GM18861 (cell line): ENCODE measurements around the gene FOXK1.
"Not testable (repeated sequence)": the region's sequence is repeated elsewhere in the genome, so short reads cannot be mapped to it uniquely, and the experiment has no call there.

Source experiments
- ATAC-seq: cut with Tn5 transposase; IDR thresholded peaks from one replicate; pipeline ENCODE4 v1.9.1; 2021; ENCODE audit not compliant: unreplicated experiment

The FOXK1 gene

DNA sequence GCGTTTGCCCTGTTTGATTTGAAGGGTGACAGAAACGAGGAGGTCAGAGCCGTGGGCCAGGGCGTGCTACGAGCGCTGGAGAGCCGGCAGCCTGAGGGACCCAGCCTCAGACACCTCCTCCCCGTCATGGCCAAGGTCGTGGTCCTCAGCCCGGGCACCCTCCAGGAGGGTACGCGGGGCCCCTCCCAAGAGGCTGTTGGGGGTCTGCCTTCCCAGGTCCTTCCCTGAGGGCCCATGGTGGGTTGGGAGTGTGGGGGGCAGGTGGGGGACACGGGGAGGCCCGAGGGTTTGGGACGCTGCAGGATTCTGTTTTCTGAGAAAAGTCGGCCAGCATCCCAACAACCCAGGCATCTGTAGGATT is 101.2 kb downstream of the FOXK1 start:
- no peak for ATAC-seq

DNA sequence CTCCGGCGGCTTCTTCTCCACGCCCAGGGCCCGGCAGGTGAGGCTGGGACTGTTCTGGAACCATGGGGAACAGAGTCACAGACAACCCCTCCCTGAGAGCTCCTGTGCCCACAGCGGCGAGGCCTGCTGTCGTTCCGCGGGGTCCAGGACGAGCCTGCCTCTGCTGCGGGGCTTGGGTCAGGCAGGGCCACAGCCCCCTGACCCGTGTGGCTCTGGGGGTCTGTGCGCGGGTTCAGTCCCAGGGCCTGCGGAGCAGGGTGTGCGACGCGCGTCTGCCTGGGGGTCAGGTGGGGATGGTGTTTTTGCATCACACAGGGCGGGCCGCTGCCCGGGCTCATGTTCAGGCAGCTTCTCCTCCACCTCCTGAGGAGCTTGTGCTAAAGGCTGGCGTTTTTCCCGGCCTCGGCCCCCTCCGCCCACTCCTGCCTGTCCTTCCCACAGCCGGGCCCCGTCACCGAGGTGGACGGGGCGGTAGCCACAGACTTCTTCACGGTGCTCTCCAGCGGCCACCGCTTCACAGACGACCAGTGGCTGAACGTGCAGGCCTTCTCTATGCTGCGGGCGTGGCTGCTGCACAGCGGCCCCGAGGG is 101.8 kb downstream of the FOXK1 start:
- no peak for ATAC-seq

DNA sequence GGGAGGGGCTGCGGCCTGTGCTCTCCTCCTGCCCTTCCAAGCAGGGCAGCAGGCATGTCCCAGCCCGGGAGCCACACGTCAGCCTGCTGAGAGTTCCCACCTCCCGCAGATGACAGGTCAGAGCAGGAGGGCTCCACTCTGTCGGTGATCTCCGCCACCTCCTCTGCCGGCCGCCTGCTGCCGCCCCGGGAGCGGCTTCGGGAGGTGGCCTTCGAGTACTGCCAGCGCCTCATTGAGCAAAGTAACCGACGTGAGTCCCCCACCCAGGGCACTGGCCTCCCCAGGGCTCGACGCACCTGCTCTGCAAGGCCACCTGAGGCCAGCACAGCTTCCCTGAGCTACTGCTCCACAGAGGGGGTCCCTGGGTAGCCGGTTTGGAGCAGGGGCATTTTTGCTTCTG is 102.7 kb downstream of the FOXK1 start:
- ATAC-seq, result no peak

DNA sequence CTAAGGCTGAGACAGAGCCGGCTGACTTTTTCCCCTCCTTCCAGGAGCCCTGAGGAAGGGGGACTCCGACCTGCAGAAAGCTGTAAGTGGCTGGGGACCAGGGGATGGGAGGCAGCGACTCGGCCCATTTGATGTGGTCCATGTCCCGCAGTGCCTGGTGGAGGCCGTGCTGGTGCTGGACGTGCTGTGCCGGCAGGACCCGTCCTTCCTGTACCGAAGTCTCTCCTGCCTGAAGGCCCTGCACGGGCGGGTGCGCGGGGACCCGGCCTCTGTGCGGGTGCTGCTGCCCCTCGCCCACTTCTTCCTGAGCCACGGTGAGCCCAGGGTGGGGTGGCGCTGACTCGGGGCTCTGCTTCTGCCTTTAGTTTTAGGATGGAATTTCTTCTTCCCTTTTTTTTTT is 103.3 kb downstream of the FOXK1 start:
- ATAC-seq, result no peak

DNA sequence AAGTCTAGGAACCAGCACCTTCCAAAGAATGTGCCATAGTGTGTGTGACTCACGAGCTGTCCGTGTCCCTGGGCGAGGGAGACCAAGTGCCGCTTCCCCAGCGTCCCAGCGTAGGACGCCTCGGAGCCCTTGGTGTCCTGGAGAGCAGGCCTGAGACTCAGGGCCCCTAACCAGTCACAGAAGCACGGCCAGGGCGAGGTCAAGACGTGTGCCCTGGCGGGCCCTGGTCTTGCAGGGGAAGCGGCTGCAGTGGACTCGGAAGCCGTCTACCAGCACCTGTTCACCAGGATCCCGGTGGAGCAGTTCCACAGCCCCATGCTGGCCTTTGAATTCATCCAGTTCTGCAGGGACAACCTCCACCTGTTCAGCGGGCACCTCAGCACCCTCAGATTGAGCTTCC is 103.9 kb downstream of the FOXK1 start:
- ATAC-seq, result no peak

DNA sequence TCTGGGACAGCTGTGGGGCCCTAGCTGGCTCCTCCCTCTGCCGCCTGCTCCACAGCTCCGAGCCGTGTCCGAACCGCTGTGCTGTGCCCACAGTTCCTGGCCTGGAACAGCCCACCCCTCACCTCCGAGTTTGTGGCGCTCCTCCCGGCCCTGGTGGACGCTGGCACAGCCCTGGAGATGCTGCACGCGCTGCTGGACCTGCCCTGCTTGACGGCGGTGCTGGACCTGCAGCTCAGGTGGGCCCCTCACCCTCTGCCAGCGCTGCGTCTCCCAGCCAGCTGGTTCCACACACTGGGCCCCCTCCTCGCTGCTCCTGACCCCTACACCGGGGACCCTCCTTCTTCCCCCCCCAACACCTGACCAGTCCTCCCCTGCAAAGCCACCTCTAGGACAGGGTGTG is 105.4 kb downstream of the FOXK1 start:
- no peak for ATAC-seq

DNA sequence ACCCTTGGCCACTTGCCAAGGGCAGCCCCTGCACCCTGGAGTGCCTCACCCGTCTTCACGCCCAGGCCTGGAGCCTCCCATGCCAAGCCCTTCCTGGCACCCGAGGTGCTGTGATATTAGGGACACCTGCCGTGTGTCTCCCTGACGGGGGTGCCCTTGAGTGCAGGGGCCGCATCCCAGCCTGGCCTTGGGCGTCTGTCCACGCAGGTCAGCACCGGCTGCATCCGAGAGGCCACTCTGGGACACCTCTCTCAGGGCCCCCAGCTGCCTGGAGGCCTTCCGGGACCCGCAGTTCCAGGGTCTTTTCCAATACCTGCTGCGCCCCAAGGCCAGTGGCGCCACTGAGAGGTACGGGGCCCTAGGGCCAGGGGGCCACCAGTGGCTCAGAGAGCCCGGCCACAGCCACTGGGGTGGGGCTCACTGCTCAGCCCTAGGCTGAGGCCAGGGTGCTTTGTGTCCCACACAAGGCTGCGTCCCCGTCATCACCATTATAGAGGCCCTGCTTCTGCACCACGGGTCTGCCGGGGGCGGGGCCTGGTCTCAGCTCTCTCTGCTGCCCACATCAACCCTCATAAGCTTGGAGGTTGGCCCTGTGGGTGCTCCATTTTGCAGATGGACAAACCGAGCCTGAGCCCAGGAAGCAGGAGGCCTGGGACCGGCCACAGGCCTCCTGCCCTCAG is 106.0 kb downstream of the FOXK1 start:
- no peak for ATAC-seq

DNA sequence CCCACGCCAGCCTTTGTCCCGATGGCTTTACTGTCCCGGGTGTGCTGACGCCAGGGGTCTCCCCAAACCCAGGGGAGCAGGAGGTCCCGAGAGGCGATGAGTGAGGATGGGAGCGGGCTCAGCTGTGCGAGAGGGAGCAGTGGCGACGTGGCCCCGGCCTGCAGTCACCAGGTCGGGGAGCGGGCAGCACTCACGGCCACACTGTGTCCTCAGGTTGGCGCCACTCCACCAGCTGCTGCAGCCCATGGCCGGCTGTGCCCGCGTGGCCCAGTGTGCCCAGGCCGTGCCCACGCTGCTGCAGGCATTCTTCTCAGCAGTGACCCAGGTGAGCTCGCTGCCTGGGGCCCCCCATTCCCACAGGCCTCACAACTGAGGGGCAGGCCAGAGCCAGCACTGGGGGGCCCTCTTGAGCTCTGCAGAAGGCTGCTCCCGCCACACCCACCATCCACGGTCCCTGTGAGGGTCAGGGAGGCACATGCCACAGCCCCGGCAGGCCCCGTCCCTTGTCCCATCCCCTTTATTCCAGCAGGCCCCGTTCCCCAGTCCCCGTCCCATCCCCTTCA is 106.6 kb downstream of the FOXK1 start:
- no peak for ATAC-seq

DNA sequence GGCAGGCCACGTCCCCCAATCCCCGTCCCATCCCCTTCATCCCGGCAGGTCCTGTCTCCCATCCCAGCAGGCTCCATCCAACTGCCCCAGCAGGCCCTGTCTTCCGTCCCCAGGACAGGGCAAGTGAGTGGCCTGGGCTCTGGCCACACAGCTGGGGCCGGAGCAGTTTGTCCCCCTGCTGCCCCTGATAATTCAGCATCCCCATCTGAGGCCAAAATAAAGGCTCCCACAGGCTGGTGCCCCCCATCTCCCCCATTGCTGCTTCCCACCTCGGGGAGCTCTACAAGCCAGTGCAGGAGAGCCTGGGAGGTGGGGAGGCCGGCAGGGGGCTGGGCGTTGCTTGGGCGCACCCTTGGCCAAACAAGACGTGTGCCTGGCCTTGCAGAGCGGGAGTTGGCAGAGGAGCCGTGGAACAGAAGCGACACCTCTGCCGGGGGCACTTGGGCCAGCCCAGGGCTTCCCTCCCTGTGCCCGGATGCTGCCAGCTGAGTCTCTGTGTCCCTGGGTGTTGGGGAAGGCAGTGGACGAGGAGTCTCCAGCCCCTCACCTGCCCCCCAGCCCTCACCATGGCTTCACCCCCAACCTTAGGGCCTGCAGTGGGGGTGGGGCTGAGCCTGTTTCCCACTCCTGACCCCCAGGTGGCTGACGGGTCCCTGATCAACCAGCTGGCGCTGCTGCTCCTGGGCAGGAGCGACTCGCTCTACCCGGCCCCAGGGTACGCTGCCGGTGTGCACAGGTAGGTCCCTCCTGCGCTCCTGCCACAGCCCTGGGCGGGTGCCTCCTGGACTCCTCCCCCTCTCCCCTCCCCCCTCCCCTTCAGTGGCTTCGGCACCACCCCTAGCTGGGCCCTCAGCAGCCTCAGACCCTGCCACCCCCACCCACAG is 107.3 kb downstream of the FOXK1 start:
- no peak for ATAC-seq

DNA sequence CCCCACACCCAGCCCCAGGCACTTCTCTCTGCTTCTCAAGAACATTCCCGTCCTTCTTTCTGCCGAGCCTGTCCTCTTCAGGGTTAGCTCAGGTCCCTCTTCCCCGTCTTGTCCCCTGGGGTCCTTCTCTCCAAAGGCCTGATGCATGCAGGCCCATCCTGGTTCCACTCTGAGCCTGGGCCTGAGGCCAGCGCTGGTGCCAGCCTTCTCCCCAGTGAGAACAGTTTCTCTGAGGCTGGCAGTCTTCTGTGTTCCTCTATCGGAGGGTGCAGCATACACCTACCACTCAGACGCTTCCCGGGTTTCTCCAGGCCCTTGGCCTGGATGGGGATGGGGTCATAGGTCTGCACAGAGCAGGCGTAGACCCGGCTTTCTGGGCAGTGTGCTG is 108.0 kb downstream of the FOXK1 start:
- no peak for ATAC-seq

DNA sequence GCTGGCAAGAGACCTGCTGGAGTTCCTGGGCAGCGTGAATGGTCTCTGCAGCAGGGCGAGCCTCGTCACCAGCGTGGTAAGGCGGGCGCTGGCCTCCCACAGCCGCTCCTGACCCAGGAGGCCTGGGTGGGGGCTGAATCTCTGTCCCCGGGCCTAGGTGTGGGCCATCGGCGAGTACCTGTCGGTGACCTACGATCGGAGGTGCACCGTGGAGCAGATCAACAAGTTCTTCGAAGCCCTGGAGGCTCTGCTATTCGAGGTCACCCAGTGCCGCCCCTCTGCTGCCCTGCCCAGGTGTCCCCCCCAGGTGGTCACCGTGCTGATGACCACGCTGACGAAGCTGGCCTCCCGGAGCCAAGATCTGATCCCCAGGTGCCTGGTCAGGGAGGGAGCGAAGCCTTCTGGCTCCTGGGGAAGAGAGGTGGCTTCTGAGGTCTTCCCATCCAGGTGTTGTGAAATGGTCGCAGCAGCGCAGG is 108.5 kb downstream of the FOXK1 start:
- ATAC-seq, result no peak

DNA sequence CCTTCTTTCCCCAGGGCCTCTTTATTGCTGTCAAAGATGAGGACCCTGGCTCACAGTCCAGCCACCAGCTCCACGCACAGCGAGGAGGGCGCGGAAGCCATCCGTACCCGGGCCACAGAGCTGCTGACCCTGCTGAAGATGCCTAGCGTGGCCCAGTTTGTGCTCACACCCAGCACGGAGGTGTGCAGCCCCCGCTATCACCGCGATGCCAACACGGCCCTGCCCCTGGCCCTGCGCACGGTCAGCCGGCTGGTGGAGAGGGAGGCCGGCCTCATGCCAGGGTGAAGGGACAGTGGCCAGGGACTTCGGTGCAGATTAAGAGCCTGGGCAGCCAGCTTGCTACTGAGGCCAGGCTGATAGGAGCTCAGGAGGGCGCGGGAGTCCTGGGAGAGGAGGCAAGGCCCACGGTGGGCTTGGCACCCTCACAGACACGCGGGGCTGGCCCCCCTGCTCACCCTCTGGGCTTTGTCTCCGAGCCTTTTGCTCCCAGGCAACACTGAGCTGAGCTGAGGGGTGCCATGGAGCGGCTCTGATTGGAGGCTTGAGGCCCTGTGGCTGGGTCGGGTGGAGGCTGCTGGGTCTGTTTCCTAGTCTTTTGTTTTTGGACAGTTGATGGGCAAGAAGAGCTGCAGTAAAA is 109.1 kb downstream of the FOXK1 start:
- no peak for ATAC-seq

DNA sequence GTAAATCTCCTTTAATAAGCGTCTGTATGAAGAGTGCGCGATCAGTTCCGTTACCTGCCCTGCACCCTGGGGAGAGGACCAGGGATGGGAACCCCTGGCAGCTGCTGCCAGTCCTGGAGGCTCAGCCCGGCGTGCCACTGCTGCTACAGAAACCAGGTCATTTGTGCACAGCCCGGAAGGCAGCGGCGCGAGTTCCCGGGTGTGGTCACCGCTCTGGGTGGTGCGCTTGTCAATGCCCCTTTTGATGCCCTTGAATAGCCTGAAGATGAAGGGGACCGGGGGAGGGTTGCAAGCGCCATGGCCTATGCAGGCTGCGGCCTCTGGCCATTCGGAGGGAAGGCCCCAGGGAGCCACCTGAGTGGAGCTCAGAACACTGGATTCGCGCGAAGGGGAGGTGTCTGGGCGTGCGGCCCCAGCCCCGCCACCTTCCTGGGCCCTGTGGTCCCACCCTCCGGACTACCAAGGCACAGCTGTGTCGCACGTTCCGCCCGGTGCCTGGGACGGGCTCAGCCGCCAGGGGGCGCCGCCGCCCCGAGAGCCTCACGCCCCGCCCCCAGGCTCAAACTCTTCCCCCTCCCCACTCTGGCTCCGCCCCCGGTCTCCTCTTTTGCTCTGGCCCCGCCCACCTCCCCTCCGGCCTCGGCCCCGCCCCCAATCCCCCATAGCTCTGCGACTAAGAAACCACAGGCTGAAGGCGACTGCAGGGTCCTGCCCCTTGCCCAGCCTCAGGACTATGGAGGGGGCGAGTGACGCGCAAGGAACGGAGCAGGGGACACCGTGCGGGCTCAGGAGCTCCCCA is 109.8 kb downstream of the FOXK1 start:
- ATAC-seq, result peak; percentile 41

DNA sequence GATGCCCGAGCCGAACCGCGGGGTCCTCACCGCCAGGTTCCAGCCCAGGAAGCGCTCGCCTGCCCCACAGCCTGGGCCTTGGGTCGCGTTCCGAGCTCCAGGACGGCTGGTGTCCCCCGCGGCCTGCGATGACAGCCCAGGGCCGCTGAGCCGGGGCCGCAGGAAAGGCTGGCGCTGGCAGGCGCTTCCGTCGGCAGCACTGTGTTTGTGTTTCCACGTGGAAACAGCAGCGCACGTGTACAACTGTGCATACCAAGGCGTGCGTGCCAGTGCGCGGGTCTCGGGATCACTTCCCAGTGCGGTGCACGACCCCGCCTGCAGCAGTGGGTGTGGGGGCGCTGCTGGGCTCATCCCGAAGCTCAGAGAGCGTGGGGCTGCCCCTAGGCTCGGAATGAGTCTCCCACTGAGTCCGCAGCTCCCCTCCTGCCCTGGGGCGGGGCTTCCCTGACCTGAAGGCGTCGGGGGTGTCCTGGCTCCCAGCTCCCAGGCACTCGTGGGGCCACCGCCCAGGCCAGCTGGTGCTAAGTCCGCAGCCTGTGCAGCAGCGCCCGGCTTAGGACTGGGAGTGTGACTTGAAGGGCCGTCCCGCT is 110.5 kb downstream of the FOXK1 start:
- ATAC-seq, result peak; percentile 27

DNA sequence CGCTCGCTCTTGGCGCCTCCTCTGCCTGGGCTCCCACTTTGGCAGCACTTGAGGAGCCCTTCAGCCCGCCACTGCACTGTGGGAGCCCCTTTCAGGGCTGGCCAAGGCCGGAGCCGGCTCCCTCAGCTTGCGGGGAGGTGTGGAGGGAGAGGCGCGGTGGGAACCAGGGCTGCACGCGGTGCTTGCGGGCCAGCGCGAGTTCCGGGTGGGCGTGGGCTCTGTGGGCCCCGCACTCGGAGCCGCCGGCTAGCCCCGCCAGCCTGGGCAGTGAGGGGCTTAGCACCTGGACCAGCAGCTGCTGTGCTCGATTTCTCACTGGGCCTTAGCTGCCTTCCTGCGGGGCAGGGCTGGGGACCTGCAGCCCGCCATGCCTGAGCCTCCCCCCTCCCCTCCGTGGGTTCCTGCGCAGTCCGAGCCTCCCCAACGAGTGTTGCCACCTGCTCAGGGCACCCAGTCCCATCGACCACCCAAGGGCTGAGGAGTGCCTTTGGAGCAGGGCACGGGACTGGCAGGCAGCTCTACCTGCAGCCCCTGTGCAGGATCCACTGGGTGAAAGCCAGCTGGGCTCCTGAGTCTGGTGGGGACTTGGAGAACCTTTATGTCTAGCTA is 111.4 kb downstream of the FOXK1 start:
- ATAC-seq, result not testable (repeated sequence)

DNA sequence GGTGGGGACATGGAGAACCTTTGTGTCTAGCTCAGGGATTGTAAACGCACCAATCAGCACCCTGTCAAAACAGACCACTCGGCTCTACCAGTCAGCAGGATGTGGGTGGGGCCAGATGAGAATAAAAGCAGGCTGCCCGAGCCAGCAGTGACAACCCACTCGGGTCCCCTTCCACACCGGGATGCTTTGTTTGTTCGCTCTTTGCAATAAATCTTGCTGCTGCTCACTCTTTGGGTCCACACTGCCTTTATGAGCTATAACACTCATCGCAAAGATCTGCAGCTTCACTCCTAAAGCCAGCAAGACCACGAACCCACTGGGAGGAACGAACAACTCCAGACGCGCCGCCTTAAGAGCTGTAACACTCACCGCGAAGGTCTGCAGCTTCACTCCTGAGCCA is 112.1 kb downstream of the FOXK1 start:
- ATAC-seq, result not testable (repeated sequence)

DNA sequence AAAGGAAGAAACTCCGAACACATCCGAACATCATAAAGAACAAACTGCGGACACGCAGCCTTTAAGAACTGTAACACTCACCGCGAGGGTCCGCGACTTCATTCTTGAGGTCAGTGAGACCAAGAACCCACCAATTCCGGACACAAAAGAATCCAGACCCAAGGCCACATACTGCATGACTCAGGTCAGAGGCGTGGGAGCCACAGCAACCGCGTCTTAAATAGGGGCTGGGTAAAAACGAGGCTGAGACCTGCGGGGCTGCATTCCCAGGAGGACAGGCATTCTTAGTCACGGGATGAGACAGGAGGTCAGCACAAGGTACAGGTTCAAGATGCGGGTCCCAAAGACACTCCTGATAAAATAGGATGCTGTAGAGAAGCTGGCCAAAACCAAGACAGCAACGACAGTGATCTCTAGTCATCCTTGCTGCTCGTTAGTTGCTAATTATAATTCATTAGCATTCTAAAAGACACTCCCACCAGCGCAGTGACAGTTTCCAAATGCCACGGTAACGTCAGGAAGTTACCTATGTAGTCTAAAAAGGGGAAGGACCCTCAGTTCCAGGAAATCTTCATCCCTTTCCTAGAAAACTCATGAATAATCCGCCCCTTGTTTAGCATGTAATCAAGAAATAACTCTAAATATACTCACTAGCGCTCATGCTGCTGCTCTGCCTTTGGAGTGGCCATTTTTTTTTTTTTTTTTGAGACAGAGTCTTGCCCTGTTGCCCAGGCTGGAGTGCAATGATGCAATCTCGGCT is 112.7 kb downstream of the FOXK1 start:
- ATAC-seq, result no peak

DNA sequence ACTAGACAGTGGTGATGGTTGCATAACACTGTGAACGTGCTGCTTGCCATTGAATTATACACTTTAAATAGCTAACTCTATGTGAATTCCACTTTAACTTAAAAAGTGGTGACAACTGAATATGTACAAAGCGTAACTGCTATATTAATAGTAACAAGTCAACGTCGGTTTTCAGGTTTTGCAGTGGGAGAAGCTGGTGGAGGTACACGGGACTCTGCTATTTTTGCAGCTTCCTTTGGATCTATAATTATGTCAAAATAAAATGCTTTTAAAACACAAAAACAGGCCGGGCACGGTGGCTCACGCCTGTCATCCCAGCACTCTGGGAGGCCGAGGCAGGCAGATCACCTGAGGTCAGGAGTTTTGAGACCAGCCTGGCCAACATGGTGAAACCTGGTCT is 114.4 kb downstream of the FOXK1 start:
- no peak for ATAC-seq
